Mesenchymal stem cell (in vitro differentiated cells and primary cell): ENCODE measurements around the gene ABTB2.
"Not testable (repeated sequence)": the region's sequence is repeated elsewhere in the genome, so short reads cannot be mapped to it uniquely, and the experiment has no call there.

Source experiments
- DNase-seq: peaks from one replicate; pipeline ENCODE4 v3.0.0-alpha.2; 2013
- H2AFZ ChIP-seq: one replicate; pipeline ENCODE4 v1.6.1; 2013; ENCODE audit warnings: low read depth, mild to moderate bottlenecking, control low read depth, inconsistent platforms, low read length, moderate library complexity
- H2AK5ac ChIP-seq: 2 replicates; pipeline ENCODE4 v1.6.1; 2013; ENCODE audit warnings: low read length, moderate library complexity, mild to moderate bottlenecking, inconsistent platforms; ENCODE audit not compliant: severe bottlenecking
- H2BK120ac ChIP-seq: one replicate; pipeline ENCODE4 v1.6.1; 2013; ENCODE audit warnings: low read depth, mild to moderate bottlenecking, inconsistent platforms, low read length, moderate library complexity
- H2BK12ac ChIP-seq, 2 experiments: one replicate each; pipeline ENCODE4 v1.6.1; 2013; ENCODE audit warnings: inconsistent platforms in 2 of 2, low read length in 2 of 2, mild to moderate bottlenecking in 2 of 2, moderate library complexity in 2 of 2, control low read depth in 1 of 2
- H2BK15ac ChIP-seq: one replicate; pipeline ENCODE4 v1.6.1; 2013; ENCODE audit warnings: mild to moderate bottlenecking, low read depth, inconsistent platforms; ENCODE audit not compliant: poor library complexity, severe bottlenecking
- H2BK5ac ChIP-seq: 2 replicates; pipeline ENCODE4 v1.6.1; 2013; ENCODE audit warnings: low read depth, mild to moderate bottlenecking, low read length, control low read depth, inconsistent platforms; ENCODE audit not compliant: poor library complexity, severe bottlenecking
- H3K14ac ChIP-seq, 2 experiments: one replicate each; pipeline ENCODE4 v1.6.1; 2013; ENCODE audit warnings: inconsistent platforms in 2 of 2, low read length in 2 of 2, control low read depth in 1 of 2, mild to moderate bottlenecking in 1 of 2, moderate library complexity in 1 of 2
- H3K18ac ChIP-seq, 2 experiments: one replicate each; pipeline ENCODE4 v1.6.1; 2013; ENCODE audit warnings: inconsistent platforms in 2 of 2, low read length in 2 of 2, control low read depth in 1 of 2, low read depth in 1 of 2, mild to moderate bottlenecking in 1 of 2
- H3K23ac ChIP-seq, 2 experiments: one replicate each; pipeline ENCODE4 v1.6.1; 2013; ENCODE audit warnings: inconsistent platforms in 2 of 2, low read length in 2 of 2, mild to moderate bottlenecking in 2 of 2, moderate library complexity in 2 of 2, control low read depth in 1 of 2
- H3K27ac ChIP-seq: 2 replicates; pipeline ENCODE4 v1.5.1; 2013; ENCODE audit warnings: mild to moderate bottlenecking, moderate library complexity, low read length, control low read depth, inconsistent platforms; ENCODE audit not compliant: poor library complexity, severe bottlenecking
- H3K27me3 ChIP-seq, 2 experiments: 2 replicates each; pipeline versions ENCODE4 v1.6.1 to v1.7.0; 2013; ENCODE audit warnings: low read length in 2 of 2, mild to moderate bottlenecking in 2 of 2, moderate library complexity in 2 of 2, control low read depth in 1 of 2, inconsistent platforms in 1 of 2; ENCODE audit not compliant: control insufficient read depth in 1 of 2, insufficient read depth in 1 of 2
- H3K36me3 ChIP-seq, 2 experiments: 2 replicates each; pipeline versions ENCODE4 v1.6.1 to v1.7.0; 2013; ENCODE audit warnings: low read length in 2 of 2, control low read depth in 1 of 2, inconsistent platforms in 1 of 2, low read depth in 1 of 2, mild to moderate bottlenecking in 1 of 2; ENCODE audit not compliant: insufficient read depth in 2 of 2, control insufficient read depth in 1 of 2
- H3K4ac ChIP-seq, 2 experiments: one replicate each; pipeline ENCODE4 v1.6.1; 2013; ENCODE audit warnings: inconsistent platforms in 2 of 2, low read length in 2 of 2, mild to moderate bottlenecking in 2 of 2, moderate library complexity in 2 of 2, control low read depth in 1 of 2, low read depth in 1 of 2
- H3K4me1 ChIP-seq: 2 replicates; pipeline ENCODE4 v1.6.1; 2013; ENCODE audit warnings: low read depth, low read length, control low read depth; ENCODE audit not compliant: control insufficient read depth, insufficient read depth
- H3K4me2 ChIP-seq: 2 replicates; pipeline ENCODE4 v1.6.1; 2013; ENCODE audit warnings: low read length, mild to moderate bottlenecking, inconsistent platforms; ENCODE audit not compliant: poor library complexity, severe bottlenecking
- H3K4me3 ChIP-seq, 2 experiments: 2 replicates each; pipeline versions ENCODE4 v1.5.1 to v1.7.0; 2013; ENCODE audit warnings: low read length in 2 of 2, mild to moderate bottlenecking in 2 of 2, control low read depth in 1 of 2, low read depth in 1 of 2; ENCODE audit not compliant: insufficient read depth in 1 of 2
- H3K79me1 ChIP-seq: replicated peaks from 2 replicates; pipeline ENCODE4 v1.6.1; 2013; ENCODE audit warnings: mild to moderate bottlenecking, control low read depth, low read length, inconsistent platforms; ENCODE audit not compliant: poor library complexity, severe bottlenecking
- H3K9ac ChIP-seq: 2 replicates; pipeline ENCODE4 v1.7.0; 2013; ENCODE audit warnings: mild to moderate bottlenecking, low read length, moderate library complexity
- H3K9me3 ChIP-seq: 2 replicates; pipeline ENCODE4 v1.7.0; 2013; ENCODE audit warnings: mild to moderate bottlenecking, low read length; ENCODE audit not compliant: control insufficient read depth
- H4K8ac ChIP-seq: one replicate; pipeline ENCODE4 v1.6.1; 2013; ENCODE audit warnings: inconsistent platforms, mild to moderate bottlenecking, low read length, moderate library complexity
- H4K91ac ChIP-seq: one replicate; pipeline ENCODE4 v1.6.1; 2013; ENCODE audit warnings: mild to moderate bottlenecking, low read length, inconsistent platforms
- WGBS: methylation state at CpG from one replicate; pipeline ENCODE4 v1.1.7; 2013; ENCODE audit warnings: mixed read lengths; 5-methylcytosine and 5-hydroxymethylcytosine counted together

ABTB2 gene

DNA sequence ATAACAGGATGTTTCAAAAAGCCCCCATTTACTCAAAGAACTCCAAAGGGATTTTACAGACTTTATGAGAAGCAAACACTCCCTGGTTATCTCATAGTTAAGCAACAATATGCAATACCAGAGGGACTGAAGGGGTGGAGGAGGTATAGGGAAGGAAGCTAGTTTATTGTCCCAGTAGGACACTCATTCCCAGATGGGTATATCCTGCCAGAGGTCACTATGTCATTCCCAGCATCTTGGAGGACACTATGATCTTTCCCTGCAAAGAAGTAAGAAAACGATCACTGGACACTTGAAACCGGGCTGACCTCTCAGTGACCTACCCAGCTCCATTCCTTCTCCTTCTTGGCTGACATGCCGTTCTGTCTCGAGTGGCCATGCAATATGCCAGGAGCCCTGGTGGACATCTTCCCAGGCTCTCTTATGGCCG, 137.9 kb downstream of the ABTB2 start:
- Histone ChIP-seq H4K91ac (no peak overlapping the region), H3K27me3 (peaks cover 0 to 8% of the 10 kb centered on the region in 2 experiments), H2BK15ac (no peak overlapping the region), H4K8ac (no peak overlapping the region), H2BK12ac (no peak overlapping the region), H3K9me3 (no peaks in the 10 kb centered on the region), H2AFZ (no peak overlapping the region), H3K14ac (no peak overlapping the region), H3K27ac (no peak overlapping the region), H2BK5ac (no peak overlapping the region), H3K4ac (no peak overlapping the region), H3K23ac (no peak overlapping the region), H3K36me3 (no peaks in the 10 kb centered on the region), H3K4me1 (peaks cover 12% of the 10 kb centered on the region), H3K9ac (no peak overlapping the region), H2AK5ac (no peak overlapping the region), H2BK120ac (no peak overlapping the region), H3K79me1 (peaks cover 25% of the 10 kb centered on the region), H3K18ac (no peak overlapping the region), H3K4me2 (no peak overlapping the region), H3K4me3 (no peak overlapping the region)
- no peak for DNase-seq
- WGBS: 30% methylated on average over 5 of the region's 5 CpGs

- Histone ChIP-seq H3K9ac (no peak overlapping the region), H3K18ac (no peak overlapping the region), H3K27me3 (peaks cover 0 to 4% of the 10 kb centered on the region in 2 experiments), H3K14ac (no peak overlapping the region), H2BK120ac (no peak overlapping the region), H2BK5ac (no peak overlapping the region), H4K8ac (no peak overlapping the region), H3K4me3 (no peak overlapping the region), H4K91ac (no peak overlapping the region), H3K27ac (no peak overlapping the region), H3K23ac (no peak overlapping the region), H3K4ac (no peak overlapping the region), H3K36me3 (no peaks in the 10 kb centered on the region), H3K79me1 (peaks cover 23% of the 10 kb centered on the region), H3K4me1 (peaks cover 16% of the 10 kb centered on the region), H3K4me2 (no peak overlapping the region), H2AK5ac (no peak overlapping the region), H2AFZ (no peak overlapping the region), H2BK12ac (no peak overlapping the region), H2BK15ac (no peak overlapping the region), H3K9me3 (no peaks in the 10 kb centered on the region)
- no CpG with 5 or more reads among the region's 1 CpG for WGBS
- no peak for DNase-seq
Observed at GRCh38 chr11:34219279-34219678, 138.5 kb downstream of the ABTB2 start.

GRCh38 chr11:34218756-34219155, 139.1 kb downstream of the ABTB2 start:
- not testable (repeated sequence) for H2BK5ac ChIP-seq, DNase-seq, H2AFZ ChIP-seq, H4K8ac ChIP-seq, H3K4me3 ChIP-seq, H3K14ac ChIP-seq, H2BK120ac ChIP-seq, H4K91ac ChIP-seq, H3K36me3 ChIP-seq, H3K9ac ChIP-seq, H3K4me2 ChIP-seq, H2BK12ac ChIP-seq, H3K9me3 ChIP-seq, H3K27me3 ChIP-seq, H3K18ac ChIP-seq, H2AK5ac ChIP-seq, H3K4ac ChIP-seq, H3K23ac ChIP-seq, H2BK15ac ChIP-seq, H3K27ac ChIP-seq
- Histone ChIP-seq H3K4me1 (peaks cover 16% of the 10 kb centered on the region), H3K79me1 (peaks cover 23% of the 10 kb centered on the region)
- WGBS: no CpG with 5 or more reads among the region's 2 CpGs

DNA sequence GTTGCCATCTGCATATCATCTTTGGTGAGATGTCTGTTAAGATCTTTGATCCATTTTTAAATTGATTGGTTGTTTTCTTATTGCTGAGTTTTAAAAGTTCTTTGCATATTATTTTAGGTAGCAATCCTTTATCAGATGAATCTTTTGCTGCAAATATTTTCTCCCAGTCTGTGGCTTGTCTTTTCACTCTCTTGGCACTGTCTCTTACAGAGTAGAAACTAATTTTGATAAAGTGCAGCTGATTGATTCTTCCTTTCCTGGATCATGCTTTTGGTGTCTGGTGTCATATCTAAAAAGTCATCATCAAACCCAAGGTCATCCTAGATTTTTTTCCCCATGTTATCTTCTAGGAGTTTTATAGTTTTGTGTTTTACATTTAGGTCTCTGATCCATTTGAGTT, 139.7 kb downstream of the ABTB2 start:
- Histone ChIP-seq H3K9me3 (no peaks in the 10 kb centered on the region), H2BK12ac (no peak overlapping the region), H3K4ac (no peak overlapping the region), H3K27me3 (no peaks in the 10 kb centered on the region), H3K14ac (no peak overlapping the region), H2AFZ (no peak overlapping the region), H3K4me2 (no peak overlapping the region), H2BK120ac (no peak overlapping the region), H2AK5ac (no peak overlapping the region), H3K23ac (no peak overlapping the region), H2BK5ac (no peak overlapping the region), H3K79me1 (peaks cover 22% of the 10 kb centered on the region), H4K8ac (no peak overlapping the region), H3K4me3 (no peak overlapping the region), H4K91ac (no peak overlapping the region), H3K9ac (no peak overlapping the region), H3K18ac (no peak overlapping the region), H2BK15ac (no peak overlapping the region), H3K27ac (no peak overlapping the region), H3K36me3 (no peaks in the 10 kb centered on the region), H3K4me1 (peaks cover 11% of the 10 kb centered on the region)
- no peak for DNase-seq
